H1 (cell line): ENCODE data around the gene GABBR1. TPM values are rescaled to one million over a fixed set of nuclear protein-coding genes. Genes with fewer than 3 reads are reported as not detected.

Experiments
- CTCF ChIA-PET: fragments of 300-600 bp; sonication (Branson Sonifier 250); formaldehyde crosslinking; loops from one replicate; lab custom pipeline; 2021; ENCODE audit not compliant: partially characterized antibody; lab: Charles Lee
- POLR2A ChIA-PET: fragments of 300-600 bp; sonication (Branson Sonifier 250); formaldehyde crosslinking; loops from one replicate; lab custom pipeline; 2021; ENCODE audit warnings: inconsistent platforms; ENCODE audit not compliant: partially characterized antibody; lab: Charles Lee
- DNase-seq, 2 experiments: peaks; one replicate each; pipeline versions ENCODE4 v3.0.0 to v3.0.0-alpha.2; 2010 to 2022; ENCODE audit warnings: low spot score in 2 of 2, low read depth in 1 of 2, mixed read lengths in 1 of 2
- FAIRE-seq: peaks from 2 replicates; lab custom pipeline; 2011; peaks lifted over from hg19 to GRCh38; lab: Jason Lieb, UNC
- H2AFZ ChIP-seq: 2 replicates; pipeline ENCODE4 v1.8.1; 2012; ENCODE audit warnings: low read length, inconsistent platforms
- H2AK5ac ChIP-seq: 2 replicates; pipeline ENCODE4 v1.6.1; 2013; ENCODE audit warnings: low read depth, low read length
- H2BK120ac ChIP-seq: replicated peaks from 2 replicates; pipeline ENCODE3; 2013; ENCODE audit warnings: low read depth, low read length, inconsistent platforms
- H2BK12ac ChIP-seq: 2 replicates; pipeline ENCODE4 v1.6.1; 2013; ENCODE audit warnings: low read depth, low read length
- H2BK15ac ChIP-seq: 2 replicates; pipeline ENCODE4 v1.6.1; 2013; ENCODE audit warnings: low read length
- H2BK20ac ChIP-seq: 2 replicates; pipeline ENCODE4 v1.6.1; 2013; ENCODE audit warnings: low read length
- H2BK5ac ChIP-seq: 2 replicates; pipeline ENCODE4 v1.6.1; 2013; ENCODE audit warnings: low read depth, low read length
- H3K14ac ChIP-seq: 2 replicates; pipeline ENCODE4 v1.6.1; 2013; ENCODE audit warnings: inconsistent platforms; ENCODE audit not compliant: insufficient read length
- H3K18ac ChIP-seq: 2 replicates; pipeline ENCODE4 v1.6.1; 2013; ENCODE audit warnings: low read length; ENCODE audit errors: extremely low read depth
- H3K23ac ChIP-seq: 2 replicates; pipeline ENCODE4 v1.6.1; 2013; ENCODE audit warnings: inconsistent platforms; ENCODE audit not compliant: insufficient read length
- H3K23me2 ChIP-seq: 2 replicates; pipeline ENCODE4 v1.6.1; 2013; ENCODE audit warnings: low read depth, low read length
- H3K27ac ChIP-seq: 2 replicates; pipeline ENCODE4 v1.6.1; 2011; ENCODE audit warnings: low read depth, low read length, inconsistent platforms
- H3K27me3 ChIP-seq, 4 experiments: replicated peaks in 1 of 4; 1 replicate in 1 of 4; 2 replicates in 3 of 4; pipeline versions ENCODE4 v1.6.1 to v1.8.1; 2011 to 2013; ENCODE audit warnings: low read length in 3 of 4, mild to moderate bottlenecking in 3 of 4, inconsistent platforms in 2 of 4, mixed read lengths in 2 of 4, moderate library complexity in 1 of 4; ENCODE audit not compliant: control insufficient read depth in 3 of 4, insufficient read depth in 3 of 4; ENCODE audit errors: extremely low read depth in 1 of 4
- H3K36me3 ChIP-seq, 4 experiments: 2 replicates each; pipeline versions ENCODE4 v1.6.1 to v1.8.1; 2011 to 2013; ENCODE audit warnings: mild to moderate bottlenecking in 4 of 4, low read length in 3 of 4, moderate library complexity in 2 of 4, control low read depth in 1 of 4, inconsistent platforms in 1 of 4; ENCODE audit not compliant: insufficient read depth in 4 of 4, control insufficient read depth in 2 of 4
- H3K4ac ChIP-seq: replicated peaks from 2 replicates; pipeline ENCODE3; 2013; ENCODE audit warnings: low read length, low read depth, mixed read lengths, inconsistent platforms; ENCODE audit not compliant: insufficient read length
- H3K4me1 ChIP-seq, 4 experiments: replicated peaks in 1 of 4; 1 replicate in 1 of 4; 2 replicates in 3 of 4; pipeline versions ENCODE4 v1.6.1 to v1.8.1; 2011 to 2013; ENCODE audit warnings: low read length in 3 of 4, inconsistent platforms in 2 of 4, mixed read lengths in 1 of 4; ENCODE audit not compliant: insufficient read depth in 4 of 4, control insufficient read depth in 3 of 4
- H3K4me2 ChIP-seq, 2 experiments: 2 replicates each; pipeline versions ENCODE4 v1.6.1 to v1.8.1; 2011 to 2013; ENCODE audit warnings: low read depth in 2 of 2, low read length in 2 of 2, control low read depth in 1 of 2, inconsistent platforms in 1 of 2, mild to moderate bottlenecking in 1 of 2; ENCODE audit not compliant: insufficient read depth in 1 of 2
- H3K4me3 ChIP-seq, 4 experiments: fragments of 200-600, 300-600 bp in 1 of 4; sonication (generic), shearing (Covaris generic), sonication (Bioruptor Twin) in 1 of 4; 2 replicates each; pipeline versions ENCODE4 v1.5.1 to v1.8.1; 2011 to 2016; ENCODE audit warnings: low read length in 4 of 4, low read depth in 3 of 4, control low read depth in 2 of 4, inconsistent platforms in 2 of 4, mild to moderate bottlenecking in 2 of 4, mixed read lengths in 1 of 4, moderate library complexity in 1 of 4; ENCODE audit not compliant: insufficient read depth in 2 of 4; ENCODE audit errors: extremely low read depth in 1 of 4
- H3K56ac ChIP-seq: replicated peaks from 2 replicates; pipeline ENCODE3; 2013; ENCODE audit warnings: low read depth, mild to moderate bottlenecking, mixed read lengths, low read length, inconsistent platforms; ENCODE audit not compliant: insufficient read length
- H3K79me1 ChIP-seq: 2 replicates; pipeline ENCODE4 v1.6.1; 2013; ENCODE audit warnings: low read depth, low read length, control low read depth
- H3K79me2 ChIP-seq, 2 experiments: 2 replicates each; pipeline versions ENCODE4 v1.6.1 to v1.8.1; 2012 to 2013; ENCODE audit warnings: low read length in 2 of 2, mild to moderate bottlenecking in 2 of 2, inconsistent platforms in 1 of 2; ENCODE audit not compliant: insufficient read depth in 2 of 2, control insufficient read depth in 1 of 2
- H3K9ac ChIP-seq, 4 experiments: replicated peaks in 1 of 4; 1 replicate in 1 of 4; 2 replicates in 3 of 4; pipeline versions ENCODE4 v1.6.1 to v1.8.1; 2011 to 2013; ENCODE audit warnings: low read depth in 3 of 4, low read length in 3 of 4, control low read depth in 2 of 4, mild to moderate bottlenecking in 2 of 4, moderate library complexity in 2 of 4, inconsistent platforms in 1 of 4; ENCODE audit errors: extremely low read depth in 1 of 4
- H3K9me3 ChIP-seq, 2 experiments: 2 replicates each; pipeline versions ENCODE4 v1.6.1 to v1.8.1; 2012 to 2013; ENCODE audit warnings: mild to moderate bottlenecking in 2 of 2, moderate library complexity in 2 of 2, control low read depth in 1 of 2, inconsistent platforms in 1 of 2, low read depth in 1 of 2, low read length in 1 of 2, mixed read lengths in 1 of 2; ENCODE audit not compliant: insufficient read depth in 2 of 2
- H4K20me1 ChIP-seq, 2 experiments: replicated peaks in 1 of 2; 2 replicates each; pipeline versions ENCODE3 to v1.8.1; 2011 to 2013; ENCODE audit warnings: inconsistent platforms in 2 of 2, low read length in 2 of 2, mild to moderate bottlenecking in 1 of 2; ENCODE audit not compliant: insufficient read depth in 2 of 2, control insufficient read depth in 1 of 2
- H4K5ac ChIP-seq: 2 replicates; pipeline ENCODE4 v1.6.1; 2013; ENCODE audit warnings: low read length, low read depth, mixed read lengths, inconsistent platforms; ENCODE audit not compliant: insufficient read length
- H4K8ac ChIP-seq: 2 replicates; pipeline ENCODE4 v1.8.0; 2013; ENCODE audit warnings: mild to moderate bottlenecking, moderate library complexity, low read length, inconsistent platforms; ENCODE audit not compliant: insufficient read depth; ENCODE audit errors: extremely low read depth
- H4K91ac ChIP-seq: replicated peaks from 2 replicates; pipeline ENCODE3; 2013; ENCODE audit warnings: low read length, mixed read lengths, inconsistent platforms; ENCODE audit not compliant: insufficient read length
- BACH1 ChIP-seq: IDR thresholded peaks from 2 replicates; pipeline ENCODE4 v1.6.1; 2012; ENCODE audit warnings: low read length, improper control_type of control experiment
- POU5F1 ChIP-seq: IDR thresholded peaks from 2 replicates; pipeline ENCODE4 v1.6.1; 2011; ENCODE audit warnings: low read depth, mild to moderate bottlenecking, low read length, moderate library complexity
- RFX5 ChIP-seq: IDR thresholded peaks from 2 replicates; pipeline ENCODE4 v1.6.1; 2011; ENCODE audit warnings: low read depth, low read length, improper control_type of control experiment, borderline replicate concordance
- SAP30 ChIP-seq: fragments of 300-600 bp; sonication (generic); IDR thresholded peaks from 2 replicates; pipeline ENCODE4 v1.7.1; 2012; ENCODE audit warnings: low read length, moderate library complexity, mild to moderate bottlenecking, inconsistent platforms; ENCODE audit not compliant: insufficient read depth, insufficient replicate concordance
- WGBS, 2 experiments: shearing (Covaris generic) in 1 of 2; methylation state at CpG; one replicate each; pipeline versions ENCODE4 v1.1.6 to v1.1.7; 2013 to 2015; ENCODE audit warnings: low lambda C conversion rate in 2 of 2, mixed read lengths in 2 of 2, inconsistent platforms in 1 of 2, low coverage in 1 of 2, missing lambda C conversion rate in 1 of 2; ENCODE audit not compliant: insufficient replicate concordance in 2 of 2, insufficient coverage in 1 of 2, insufficient read length in 1 of 2; ENCODE audit errors: extremely low coverage in 1 of 2, missing lambda C conversion rate in 1 of 2; 5-methylcytosine and 5-hydroxymethylcytosine counted together
- polyA plus RNA-seq, 7 experiments: library from polyadenylated mRNA; depleted of rRNA in 3 of 7; stranded (reverse) in 5 of 7; unstranded in 2 of 7; fragments of >200 nt in 5 of 7; fragments of 200-250 nt in 2 of 7; gene quantifications; 1 replicate in 5 of 7; 2 replicates in 1 of 7; 4 replicates in 1 of 7; pipeline versions ENCODE4 v1.2.1 to v1.2.3, GENCODE V29; 2011 to 2013; ENCODE audit warnings: missing spikeins in 2 of 7, mixed read lengths in 2 of 7
- total RNA-seq: library from RNA; stranded (reverse); fragmentation: NEBNext Ultra II Directional; extraction: Animal tissue kit (Norgen Biotek cat#: 25700); gene quantifications from 2 replicates; pipeline ENCODE4 v1.2.1, GENCODE V29; 2021
- TF ChIP-seq, protein P1 (sequence below): IDR thresholded peaks from 2 replicates; pipeline ENCODE4 v1.6.1; 2011; ENCODE audit warnings: low read length, improper control_type of control experiment
- TF ChIP-seq, protein P2 (sequence below): IDR thresholded peaks from 2 replicates; pipeline ENCODE4 v1.6.1; 2012; ENCODE audit warnings: inconsistent platforms

GABBR1 gene
- total and polyA plus RNA-seq, 2 of the 8 experiments (the other 6 are each of a cell fraction or from before 2014, with no cell fraction given): 75.9 to 78.3 TPM

GRCh38 chr6:29678114-29678513 is 45.1 kb upstream of the GABBR1 start:
- DNase-seq: no peak
- no peaks in the 10 kb centered on the region for H3K79me2 ChIP-seq
- H3K36me3 ChIP-seq: no peaks in the 10 kb centered on the region
- H4K8ac ChIP-seq: no peak overlapping the region
- no peak overlapping the region for H3K27ac ChIP-seq
- H4K5ac ChIP-seq: no peak overlapping the region
- H3K9ac ChIP-seq: no peak overlapping the region
- no peak overlapping the region for H3K18ac ChIP-seq
- H2BK5ac ChIP-seq: no peak overlapping the region
- H3K14ac ChIP-seq: no peak overlapping the region
- ChIA-PET POLR2A (interaction anchor here (0.9 to 3.8 kb wide), 7 partner anchors 12 to 82 kb away, joined by 3 to 20 read pairs (median 3); no protein-coding TSS in a partner anchor), CTCF (interaction anchor here (1.2 to 12.7 kb wide), 3 partner anchors 15 to 22 kb away, joined by 5 to 502 read pairs (median 77); partner anchors contain the start of gene MOG)
- peaks cover 0 to 3% (median 0%) of the 10 kb centered on the region in 4 experiments; a peak in 1 of 7 replicates for H3K4me1 ChIP-seq
- no peak overlapping the region for H3K4me3 ChIP-seq
- FAIRE-seq: no peak
- 85% methylated on average over 5 of the region's 5 CpGs; no CpG with 5 or more reads in 1 of the 2 experiments for WGBS, 2 experiments
- H4K91ac ChIP-seq: no peak overlapping the region
- no peak overlapping the region for H2AFZ ChIP-seq
- H3K4me2 ChIP-seq: no peak overlapping the region
- no peaks in the 10 kb centered on the region for H3K27me3 ChIP-seq
- no peaks in the 10 kb centered on the region for H3K79me1 ChIP-seq
- H2BK20ac ChIP-seq: no peak overlapping the region
- H3K56ac ChIP-seq: no peak overlapping the region
- no peak overlapping the region for H2AK5ac ChIP-seq
- no peak overlapping the region for H2BK120ac ChIP-seq
- no peak overlapping the region for H3K23ac ChIP-seq
- H4K20me1 ChIP-seq: no peaks in the 10 kb centered on the region
- no peak overlapping the region for H3K4ac ChIP-seq
- no peak overlapping the region for H2BK12ac ChIP-seq
- no peaks in the 10 kb centered on the region; a peak in 1 of 4 replicates for H3K9me3 ChIP-seq
- no peak overlapping the region for H2BK15ac ChIP-seq
- TF ChIP-seq RFX5: no peak
- TF ChIP-seq SAP30: no peak
- TF ChIP-seq BACH1: no peak
- TF ChIP-seq, protein P1, sequence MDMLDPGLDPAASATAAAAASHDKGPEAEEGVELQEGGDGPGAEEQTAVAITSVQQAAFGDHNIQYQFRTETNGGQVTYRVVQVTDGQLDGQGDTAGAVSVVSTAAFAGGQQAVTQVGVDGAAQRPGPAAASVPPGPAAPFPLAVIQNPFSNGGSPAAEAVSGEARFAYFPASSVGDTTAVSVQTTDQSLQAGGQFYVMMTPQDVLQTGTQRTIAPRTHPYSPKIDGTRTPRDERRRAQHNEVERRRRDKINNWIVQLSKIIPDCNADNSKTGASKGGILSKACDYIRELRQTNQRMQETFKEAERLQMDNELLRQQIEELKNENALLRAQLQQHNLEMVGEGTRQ: no peak
- TF ChIP-seq POU5F1: no peak
- TF ChIP-seq, protein P2, sequence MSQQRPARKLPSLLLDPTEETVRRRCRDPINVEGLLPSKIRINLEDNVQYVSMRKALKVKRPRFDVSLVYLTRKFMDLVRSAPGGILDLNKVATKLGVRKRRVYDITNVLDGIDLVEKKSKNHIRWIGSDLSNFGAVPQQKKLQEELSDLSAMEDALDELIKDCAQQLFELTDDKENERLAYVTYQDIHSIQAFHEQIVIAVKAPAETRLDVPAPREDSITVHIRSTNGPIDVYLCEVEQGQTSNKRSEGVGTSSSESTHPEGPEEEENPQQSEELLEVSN: no peak
- H3K23me2 ChIP-seq: no peaks in the 10 kb centered on the region; the same call in 1 of the 2 replicates
